ENCODE results near the gene DIABLO. TPM values are rescaled to one million over a fixed set of nuclear protein-coding genes. Genes with fewer than 3 reads are reported as not detected.

The DIABLO gene
- total RNA-seq, 1 experiment from 2014 or later, result 69.6 TPM

GRCh38 chr12:122190842-122191668 is 34.8 kb downstream of the DIABLO start:
- TF ChIP-seq CTCF (IDR thresholded peaks at IDR 0.05; ENCODE audit: unreplicated experiment), result peak; percentile 83
- Mint-ChIP-seq H3K4me1 (ENCODE audit: insufficient read depth, unreplicated experiment) (no peaks in the 10 kb centered on the region), H3K9me3 (ENCODE audit: unreplicated experiment) (peaks cover 7% of the 10 kb centered on the region), H3K27ac (ENCODE audit: low read depth, unreplicated experiment) (no peak overlapping the region), H3K36me3 (ENCODE audit: insufficient read depth, unreplicated experiment) (peaks cover 7% of the 10 kb centered on the region), H3K4me3 (ENCODE audit: unreplicated experiment) (no peak overlapping the region), H3K27me3 (ENCODE audit: insufficient read depth, unreplicated experiment) (no peaks in the 10 kb centered on the region)
- ChIA-PET POLR2A (interaction anchor here (0.6 to 1.0 kb wide), 4 partner anchors 35 to 167 kb away, joined by 3 to 4 read pairs (median 3); partner anchors contain the start of gene DIABLO), CTCF (interaction anchor here (0.5 to 2.6 kb wide), 19 partner anchors 9 to 640 kb away, joined by 3 to 16 read pairs (median 3); partner anchors contain the start of genes B3GNT4 and LRRC43)
- no TSS peak for BruUV-seq (replicated peaks)
- DNase-seq (ENCODE audit: unreplicated experiment), result peak; percentile 67
- intact Hi-C loops (cut with micrococcal nuclease), result loop anchor here (1.0 to 10.0 kb wide), 3 partner anchors 60 to 396 kb away; partner anchors contain the start of gene RHOF

- Mint-ChIP-seq H3K27ac (ENCODE audit: low read depth, unreplicated experiment) (no peak overlapping the region), H3K36me3 (ENCODE audit: insufficient read depth, unreplicated experiment) (peaks cover 7% of the 10 kb centered on the region), H3K27me3 (ENCODE audit: insufficient read depth, unreplicated experiment) (no peaks in the 10 kb centered on the region), H3K9me3 (ENCODE audit: unreplicated experiment) (no peaks in the 10 kb centered on the region), H3K4me1 (ENCODE audit: insufficient read depth, unreplicated experiment) (no peaks in the 10 kb centered on the region), H3K4me3 (ENCODE audit: unreplicated experiment) (no peak overlapping the region)
- DNase-seq (ENCODE audit: unreplicated experiment), result no peak
- BruUV-seq (replicated peaks), result no TSS peak
- POLR2A ChIA-PET, result interaction anchor here (0.6 kb wide), 1 partner anchor 21 kb away, joined by 3 read pairs; no protein-coding TSS in a partner anchor
- intact Hi-C loops (cut with micrococcal nuclease), result loop anchor here (10.0 kb wide), 1 partner anchor 395 kb away; the partner anchor contains the start of gene RHOF
- TF ChIP-seq CTCF (IDR thresholded peaks at IDR 0.05; ENCODE audit: unreplicated experiment), result no peak
- CTCF ChIA-PET, result interaction anchor here (0.6 to 2.6 kb wide), 12 partner anchors 7 to 321 kb away, joined by 3 to 16 read pairs (median 4); partner anchors contain the start of genes B3GNT4 and LRRC43
Observed at GRCh38 chr12:122189626-122190475, 36.0 kb downstream of the DIABLO start.

- no peaks in the 10 kb centered on the region for H3K27me3 Mint-ChIP-seq (ENCODE audit: insufficient read depth, unreplicated experiment)
- no peaks in the 10 kb centered on the region for H3K4me1 Mint-ChIP-seq (ENCODE audit: insufficient read depth, unreplicated experiment)
- DNase-seq (ENCODE audit: unreplicated experiment), result no peak
- intact Hi-C loops (cut with micrococcal nuclease), result no loop called here
- no peaks in the 10 kb centered on the region for H3K9me3 Mint-ChIP-seq (ENCODE audit: unreplicated experiment)
- H3K36me3 Mint-ChIP-seq (ENCODE audit: insufficient read depth, unreplicated experiment), result peaks cover 7% of the 10 kb centered on the region
- no peak overlapping the region for H3K4me3 Mint-ChIP-seq (ENCODE audit: unreplicated experiment)
- ChIA-PET CTCF (no interaction called here), POLR2A (interaction anchor here (0.6 kb wide), 1 partner anchor 196 kb away, joined by 3 read pairs; no protein-coding TSS in a partner anchor)
- TF ChIP-seq CTCF (IDR thresholded peaks at IDR 0.05; ENCODE audit: unreplicated experiment), result no peak
- H3K27ac Mint-ChIP-seq (ENCODE audit: low read depth, unreplicated experiment), result no peak overlapping the region
- BruUV-seq (replicated peaks), result no TSS peak
Observed at GRCh38 chr12:122187466-122187865, 38.4 kb downstream of the DIABLO start.

Measured in MCF 10A (cell line).